ENCODE measurements around the gene RNF144B. TPM values are rescaled to one million over a fixed set of nuclear protein-coding genes. Genes with fewer than 3 reads are reported as not detected.

The RNF144B gene
- total RNA-seq, 4 donors from 2014 or later = 30.6 to 57.4 (median 44.9) TPM

- TF ChIP-seq POLR2A (IDR thresholded peaks at IDR 0.05) (no peak), CTCF (IDR thresholded peaks at IDR 0.05) (no peak)
- no peak overlapping the region for H3K4me3 ChIP-seq (ENCODE audit: low read depth, poor library complexity, severe bottlenecking)
- intact Hi-C loops (cut with DNase I; ENCODE audit: low total_unique reads) = no loop called here
- WGBS, 2 donors = 69 to 90% methylated on average over 1 of the region's 1 CpG
- DNase-seq (ENCODE audit: low spot score in 2 of 2) = no peak
These were observed 24.9 kb downstream of the RNF144B start for GRCh38 chr6:18412068-18412467.

GRCh38 chr6:18412644-18413043 lies 25.5 kb downstream of the RNF144B start:
- intact Hi-C loops (cut with DNase I; ENCODE audit: low total_unique reads) = no loop called here
- no peak overlapping the region for H3K4me3 ChIP-seq (ENCODE audit: low read depth, poor library complexity, severe bottlenecking)
- no peak for DNase-seq (ENCODE audit: low spot score in 2 of 2)
- TF ChIP-seq POLR2A (IDR thresholded peaks at IDR 0.05) (no peak), CTCF (IDR thresholded peaks at IDR 0.05) (no peak)
- WGBS, 2 donors = 90 to 96% methylated on average over 1 of the region's 1 CpG

GRCh38 chr6:18413381-18413780 lies 26.2 kb downstream of the RNF144B start:
- no peak for DNase-seq (ENCODE audit: low spot score in 2 of 2)
- 87 to 94% methylated on average over 4 of the region's 4 CpGs for WGBS, 2 donors
- intact Hi-C loops (cut with DNase I; ENCODE audit: low total_unique reads) = no loop called here
- H3K4me3 ChIP-seq (ENCODE audit: low read depth, poor library complexity, severe bottlenecking) = no peak overlapping the region
- no peak for TF ChIP-seq POLR2A (IDR thresholded peaks at IDR 0.05)
- TF ChIP-seq CTCF (IDR thresholded peaks at IDR 0.05) = no peak

GRCh38 chr6:18414116-18414515 lies 27.0 kb downstream of the RNF144B start:
- no peak overlapping the region for H3K4me3 ChIP-seq (ENCODE audit: low read depth, poor library complexity, severe bottlenecking)
- intact Hi-C loops (cut with DNase I; ENCODE audit: low total_unique reads) = no loop called here
- WGBS, 2 donors = 79% methylated on average over 1 of the region's 1 CpG
- DNase-seq (ENCODE audit: low spot score in 2 of 2) = no peak
- TF ChIP-seq CTCF (IDR thresholded peaks at IDR 0.05) (no peak), POLR2A (IDR thresholded peaks at IDR 0.05) (no peak)

- intact Hi-C loops (cut with DNase I; ENCODE audit: low total_unique reads) = no loop called here
- H3K4me3 ChIP-seq (ENCODE audit: low read depth, poor library complexity, severe bottlenecking) = no peak overlapping the region
- TF ChIP-seq CTCF (IDR thresholded peaks at IDR 0.05) (no peak), POLR2A (IDR thresholded peaks at IDR 0.05) (no peak)
- no peak for DNase-seq (ENCODE audit: low spot score in 2 of 2)
- 96 to 97% methylated on average over 11 of the region's 11 CpGs for WGBS, 2 donors
These were observed 28.1 kb downstream of the RNF144B start for GRCh38 chr6:18415207-18415606.

GRCh38 chr6:18415671-18416340 lies 28.7 kb downstream of the RNF144B start:
- no peak for TF ChIP-seq POLR2A (IDR thresholded peaks at IDR 0.05)
- intact Hi-C loops (cut with DNase I; ENCODE audit: low total_unique reads) = no loop called here
- H3K4me3 ChIP-seq (ENCODE audit: low read depth, poor library complexity, severe bottlenecking) = no peak overlapping the region
- DNase-seq (ENCODE audit: low spot score in 2 of 2) = no peak
- WGBS, 2 donors = 74 to 75% methylated on average over 4 of the region's 4 CpGs
